GM12892 (cell line): Measurements from ENCODE around the gene TRMT13.

ENCODE experiments used
- POLR2A ChIP-seq: IDR thresholded peaks from 2 replicates; pipeline ENCODE4 v1.6.1; 2011; ENCODE audit warnings: low read depth, low read length, control low read depth
- POLR2AphosphoS5 ChIP-seq: IDR thresholded peaks from 2 replicates; pipeline ENCODE4 v1.6.1; 2011; ENCODE audit warnings: low read depth, low read length, control low read depth
- TAF1 ChIP-seq: IDR thresholded peaks from 2 replicates; pipeline ENCODE4 v1.6.1; 2011; ENCODE audit warnings: low read depth, mild to moderate bottlenecking, control low read depth, low read length, borderline replicate concordance

- no peak for TF ChIP-seq POLR2AphosphoS5
- no peak for TF ChIP-seq POLR2A
- no peak for TF ChIP-seq TAF1
These were observed 1.9 kb downstream of the TRMT13 start for GRCh38 chr1:100134872-100135271.
